GM19452 (cell line): ENCODE measurements around the gene PSMB9.

Source experiments
- ATAC-seq: cut with Tn5 transposase; IDR thresholded peaks from one replicate; pipeline ENCODE4 v1.9.1; 2021; ENCODE audit not compliant: unreplicated experiment

The PSMB9 gene

GRCh38 chr6:32895006-32895345 is 41.0 kb downstream of the PSMB9 start:
- no peak for ATAC-seq

- ATAC-seq = no peak
Measured at GRCh38 chr6:32903952-32904351, 50.0 kb downstream of the PSMB9 start.

- ATAC-seq = no peak
Measured at GRCh38 chr6:32905078-32905477, 51.1 kb downstream of the PSMB9 start.

GRCh38 chr6:32906539-32906938 is 52.5 kb downstream of the PSMB9 start:
- no peak for ATAC-seq

- ATAC-seq = no peak
Measured at GRCh38 chr6:32908897-32909296, 54.9 kb downstream of the PSMB9 start.
